SH-SY5Y (cell line): Measurements from ENCODE around the gene CADPS2.

ENCODE experiments used
- GATA2 ChIP-seq: IDR thresholded peaks from 2 replicates; pipeline ENCODE4 v1.6.1; 2011; ENCODE audit warnings: mild to moderate bottlenecking, low read depth, low read length
- GATA3 ChIP-seq: IDR thresholded peaks from 2 replicates; pipeline ENCODE4 v1.6.1; 2011; ENCODE audit warnings: low read depth, mild to moderate bottlenecking, low read length, moderate library complexity

DNA sequence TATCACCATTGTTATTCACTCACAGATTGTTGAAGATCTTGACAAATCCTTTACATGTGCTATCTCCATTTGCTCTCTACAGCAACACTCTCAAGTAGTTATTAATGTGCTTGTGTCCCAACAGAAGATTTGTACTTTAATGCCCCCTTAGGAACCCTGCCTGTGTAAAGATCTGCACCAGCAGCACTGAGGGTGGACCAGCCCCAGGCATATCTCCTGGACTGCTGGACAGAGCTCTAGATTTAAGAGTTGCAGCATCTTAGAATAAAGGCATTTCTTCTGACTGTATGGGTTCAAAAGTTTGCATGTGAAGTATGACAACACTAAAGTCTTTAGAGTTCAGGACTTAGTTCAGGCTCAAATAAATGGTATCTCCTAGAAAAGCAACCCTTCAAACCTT, 282.0 kb downstream of the CADPS2 start:
- TF ChIP-seq GATA2 (no peak), GATA3 (no peak)
